ENCODE data around the gene RNF112. TPM values are rescaled to one million over a fixed set of nuclear protein-coding genes. Genes with fewer than 3 reads are reported as not detected.

RNF112 gene
- total RNA-seq, 1 experiment from 2014 or later, result 4.9 TPM

DNA sequence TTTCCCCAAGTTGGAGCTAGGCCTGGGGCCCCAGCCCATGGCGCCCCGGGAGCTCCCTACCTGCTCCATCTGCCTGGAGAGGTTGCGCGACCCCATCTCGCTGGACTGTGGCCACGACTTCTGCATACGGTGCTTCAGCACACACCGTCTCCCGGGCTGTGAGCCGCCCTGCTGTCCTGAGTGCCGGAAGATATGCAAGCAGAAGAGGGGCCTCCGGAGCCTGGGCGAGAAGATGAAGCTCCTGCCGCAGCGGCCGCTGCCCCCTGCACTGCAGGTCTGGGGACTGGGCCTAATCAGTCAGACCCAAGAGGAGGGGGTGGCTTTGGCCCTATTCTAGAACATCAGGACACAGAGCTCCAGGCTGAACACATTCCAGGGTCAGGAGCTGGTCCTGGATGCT, 1.5 kb downstream of the RNF112 start:
- ChIA-PET POLR2A (no interaction called here), CTCF (interaction anchor here (1.0 to 2.9 kb wide), 4 partner anchors 15 to 306 kb away, joined by 3 to 10 read pairs (median 4); partner anchors contain the start of gene B9D1)
- no peaks in the 10 kb centered on the region for H3K9me3 Mint-ChIP-seq
- H3K27me3 Mint-ChIP-seq (ENCODE audit: low read depth), result no peaks in the 10 kb centered on the region
- H3K4me1 Mint-ChIP-seq, result peaks cover 21% of the 10 kb centered on the region
- ATAC-seq, result no peak
- no peak overlapping the region for H3K27ac Mint-ChIP-seq
- 0 out of 2 replicates have a peak, but pooled peaks have one; percentile 43 for TF ChIP-seq ZNF121 (CRISPR knock-in tag; IDR thresholded peaks at IDR 0.05)
- no peak for TF ChIP-seq FOXK1 (CRISPR knock-in tag; IDR thresholded peaks at IDR 0.05)
- H3K36me3 Mint-ChIP-seq, result no peaks in the 10 kb centered on the region
- no peak for DNase-seq (ENCODE audit: low spot score)
- no peak overlapping the region for H3K4me3 Mint-ChIP-seq

DNA sequence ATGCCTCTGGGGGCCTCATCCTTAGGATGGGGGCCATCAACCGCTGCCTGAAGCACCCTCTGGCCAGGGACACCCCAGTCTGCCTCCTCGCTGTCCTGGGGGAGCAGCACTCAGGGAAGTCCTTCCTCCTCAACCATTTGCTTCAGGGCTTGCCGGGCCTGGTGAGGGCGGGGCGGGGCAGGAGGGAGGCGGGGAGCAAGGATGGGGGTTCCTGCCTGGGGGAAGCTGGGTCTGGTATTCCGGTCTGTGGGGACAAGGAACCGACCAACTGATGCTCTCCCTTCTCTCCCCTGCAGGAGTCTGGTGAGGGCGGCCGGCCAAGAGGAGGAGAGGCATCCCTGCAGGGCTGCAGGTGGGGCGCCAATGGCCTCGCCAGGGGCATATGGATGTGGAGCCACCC, 2.0 kb downstream of the RNF112 start:
- H3K4me3 Mint-ChIP-seq, result no peak overlapping the region
- peaks cover 21% of the 10 kb centered on the region for H3K4me1 Mint-ChIP-seq
- no peaks in the 10 kb centered on the region for H3K9me3 Mint-ChIP-seq
- no peak for ATAC-seq
- CTCF ChIA-PET, result interaction anchor here (1.0 to 2.9 kb wide), 3 partner anchors 15 to 50 kb away, joined by 3 to 10 read pairs (median 4); partner anchors contain the start of gene B9D1
- TF ChIP-seq NR3C1 (CRISPR knock-in tag; conservative IDR thresholded peaks at IDR 0.05; ENCODE audit: low read depth), result no peak
- H3K27ac Mint-ChIP-seq, result no peak overlapping the region
- POLR2A ChIA-PET, result no interaction called here
- DNase-seq (ENCODE audit: low spot score), result no peak
- no peaks in the 10 kb centered on the region for H3K36me3 Mint-ChIP-seq
- no peaks in the 10 kb centered on the region for H3K27me3 Mint-ChIP-seq (ENCODE audit: low read depth)

DNA sequence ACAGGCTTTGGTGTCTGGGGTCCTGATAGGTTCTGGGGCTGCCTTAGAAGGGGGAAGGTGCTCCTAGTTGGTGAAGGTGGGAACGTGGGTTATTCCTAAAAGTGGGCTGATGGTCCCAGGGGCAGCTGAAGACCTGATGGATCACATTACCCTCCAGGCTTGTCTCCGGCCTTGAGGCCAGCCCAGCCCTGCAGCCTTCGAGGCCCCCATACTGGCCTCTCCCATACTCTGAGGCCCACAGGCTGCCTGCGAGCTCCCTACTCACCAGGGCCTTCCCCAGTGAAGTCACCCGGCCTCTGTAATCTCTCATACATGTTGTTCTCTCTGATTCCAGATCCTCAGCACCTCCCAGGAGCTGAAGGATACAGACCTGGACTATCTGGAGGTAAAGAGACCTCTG, 2.7 kb downstream of the RNF112 start:
- no peaks in the 10 kb centered on the region for H3K9me3 Mint-ChIP-seq
- no peak overlapping the region for H3K4me3 Mint-ChIP-seq
- ChIA-PET CTCF (interaction anchor here (1.7 kb wide), 1 partner anchor 16 kb away, joined by 7 read pairs; no protein-coding TSS in a partner anchor), POLR2A (no interaction called here)
- H3K27me3 Mint-ChIP-seq (ENCODE audit: low read depth), result no peaks in the 10 kb centered on the region
- no peak overlapping the region for H3K27ac Mint-ChIP-seq
- DNase-seq (ENCODE audit: low spot score), result no peak
- no peak for TF ChIP-seq SOX15 (CRISPR knock-in tag; IDR thresholded peaks at IDR 0.05)
- TF ChIP-seq, protein P1, sequence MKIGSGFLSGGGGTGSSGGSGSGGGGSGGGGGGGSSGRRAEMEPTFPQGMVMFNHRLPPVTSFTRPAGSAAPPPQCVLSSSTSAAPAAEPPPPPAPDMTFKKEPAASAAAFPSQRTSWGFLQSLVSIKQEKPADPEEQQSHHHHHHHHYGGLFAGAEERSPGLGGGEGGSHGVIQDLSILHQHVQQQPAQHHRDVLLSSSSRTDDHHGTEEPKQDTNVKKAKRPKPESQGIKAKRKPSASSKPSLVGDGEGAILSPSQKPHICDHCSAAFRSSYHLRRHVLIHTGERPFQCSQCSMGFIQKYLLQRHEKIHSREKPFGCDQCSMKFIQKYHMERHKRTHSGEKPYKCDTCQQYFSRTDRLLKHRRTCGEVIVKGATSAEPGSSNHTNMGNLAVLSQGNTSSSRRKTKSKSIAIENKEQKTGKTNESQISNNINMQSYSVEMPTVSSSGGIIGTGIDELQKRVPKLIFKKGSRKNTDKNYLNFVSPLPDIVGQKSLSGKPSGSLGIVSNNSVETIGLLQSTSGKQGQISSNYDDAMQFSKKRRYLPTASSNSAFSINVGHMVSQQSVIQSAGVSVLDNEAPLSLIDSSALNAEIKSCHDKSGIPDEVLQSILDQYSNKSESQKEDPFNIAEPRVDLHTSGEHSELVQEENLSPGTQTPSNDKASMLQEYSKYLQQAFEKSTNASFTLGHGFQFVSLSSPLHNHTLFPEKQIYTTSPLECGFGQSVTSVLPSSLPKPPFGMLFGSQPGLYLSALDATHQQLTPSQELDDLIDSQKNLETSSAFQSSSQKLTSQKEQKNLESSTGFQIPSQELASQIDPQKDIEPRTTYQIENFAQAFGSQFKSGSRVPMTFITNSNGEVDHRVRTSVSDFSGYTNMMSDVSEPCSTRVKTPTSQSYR (CRISPR knock-in tag; IDR thresholded peaks at IDR 0.05), result no peak
- TF ChIP-seq NR2C2 (CRISPR knock-in tag; IDR thresholded peaks at IDR 0.05), result no peak
- TF ChIP-seq, protein P2, sequence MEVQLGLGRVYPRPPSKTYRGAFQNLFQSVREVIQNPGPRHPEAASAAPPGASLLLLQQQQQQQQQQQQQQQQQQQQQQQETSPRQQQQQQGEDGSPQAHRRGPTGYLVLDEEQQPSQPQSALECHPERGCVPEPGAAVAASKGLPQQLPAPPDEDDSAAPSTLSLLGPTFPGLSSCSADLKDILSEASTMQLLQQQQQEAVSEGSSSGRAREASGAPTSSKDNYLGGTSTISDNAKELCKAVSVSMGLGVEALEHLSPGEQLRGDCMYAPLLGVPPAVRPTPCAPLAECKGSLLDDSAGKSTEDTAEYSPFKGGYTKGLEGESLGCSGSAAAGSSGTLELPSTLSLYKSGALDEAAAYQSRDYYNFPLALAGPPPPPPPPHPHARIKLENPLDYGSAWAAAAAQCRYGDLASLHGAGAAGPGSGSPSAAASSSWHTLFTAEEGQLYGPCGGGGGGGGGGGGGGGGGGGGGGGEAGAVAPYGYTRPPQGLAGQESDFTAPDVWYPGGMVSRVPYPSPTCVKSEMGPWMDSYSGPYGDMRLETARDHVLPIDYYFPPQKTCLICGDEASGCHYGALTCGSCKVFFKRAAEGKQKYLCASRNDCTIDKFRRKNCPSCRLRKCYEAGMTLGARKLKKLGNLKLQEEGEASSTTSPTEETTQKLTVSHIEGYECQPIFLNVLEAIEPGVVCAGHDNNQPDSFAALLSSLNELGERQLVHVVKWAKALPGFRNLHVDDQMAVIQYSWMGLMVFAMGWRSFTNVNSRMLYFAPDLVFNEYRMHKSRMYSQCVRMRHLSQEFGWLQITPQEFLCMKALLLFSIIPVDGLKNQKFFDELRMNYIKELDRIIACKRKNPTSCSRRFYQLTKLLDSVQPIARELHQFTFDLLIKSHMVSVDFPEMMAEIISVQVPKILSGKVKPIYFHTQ (CRISPR knock-in tag; IDR thresholded peaks at IDR 0.05), result no peak
- TF ChIP-seq, protein P3, sequence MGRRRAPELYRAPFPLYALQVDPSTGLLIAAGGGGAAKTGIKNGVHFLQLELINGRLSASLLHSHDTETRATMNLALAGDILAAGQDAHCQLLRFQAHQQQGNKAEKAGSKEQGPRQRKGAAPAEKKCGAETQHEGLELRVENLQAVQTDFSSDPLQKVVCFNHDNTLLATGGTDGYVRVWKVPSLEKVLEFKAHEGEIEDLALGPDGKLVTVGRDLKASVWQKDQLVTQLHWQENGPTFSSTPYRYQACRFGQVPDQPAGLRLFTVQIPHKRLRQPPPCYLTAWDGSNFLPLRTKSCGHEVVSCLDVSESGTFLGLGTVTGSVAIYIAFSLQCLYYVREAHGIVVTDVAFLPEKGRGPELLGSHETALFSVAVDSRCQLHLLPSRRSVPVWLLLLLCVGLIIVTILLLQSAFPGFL (CRISPR knock-in tag; IDR thresholded peaks at IDR 0.05; ENCODE audit: borderline replicate concordance), result no peak
- TF ChIP-seq ZNF263 (CRISPR knock-in tag; IDR thresholded peaks at IDR 0.05; ENCODE audit: low read depth), result no peak
- TF ChIP-seq FOXK1 (CRISPR knock-in tag; IDR thresholded peaks at IDR 0.05), result no peak
- TF ChIP-seq, protein P4, sequence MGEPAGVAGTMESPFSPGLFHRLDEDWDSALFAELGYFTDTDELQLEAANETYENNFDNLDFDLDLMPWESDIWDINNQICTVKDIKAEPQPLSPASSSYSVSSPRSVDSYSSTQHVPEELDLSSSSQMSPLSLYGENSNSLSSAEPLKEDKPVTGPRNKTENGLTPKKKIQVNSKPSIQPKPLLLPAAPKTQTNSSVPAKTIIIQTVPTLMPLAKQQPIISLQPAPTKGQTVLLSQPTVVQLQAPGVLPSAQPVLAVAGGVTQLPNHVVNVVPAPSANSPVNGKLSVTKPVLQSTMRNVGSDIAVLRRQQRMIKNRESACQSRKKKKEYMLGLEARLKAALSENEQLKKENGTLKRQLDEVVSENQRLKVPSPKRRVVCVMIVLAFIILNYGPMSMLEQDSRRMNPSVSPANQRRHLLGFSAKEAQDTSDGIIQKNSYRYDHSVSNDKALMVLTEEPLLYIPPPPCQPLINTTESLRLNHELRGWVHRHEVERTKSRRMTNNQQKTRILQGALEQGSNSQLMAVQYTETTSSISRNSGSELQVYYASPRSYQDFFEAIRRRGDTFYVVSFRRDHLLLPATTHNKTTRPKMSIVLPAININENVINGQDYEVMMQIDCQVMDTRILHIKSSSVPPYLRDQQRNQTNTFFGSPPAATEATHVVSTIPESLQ (CRISPR knock-in tag; IDR thresholded peaks at IDR 0.05), result no peak
- no peak for TF ChIP-seq MYBL2 (CRISPR knock-in tag; IDR thresholded peaks at IDR 0.05)
- no peaks in the 10 kb centered on the region for H3K36me3 Mint-ChIP-seq
- peaks cover 21% of the 10 kb centered on the region for H3K4me1 Mint-ChIP-seq
- ATAC-seq, result no peak
